ENCODE measurements around the gene RIBC2.
A peak's percentile ranks its signal among the peaks of the same experiment; 100 is the strongest.

GRCh38 chr22:45435544-45436139 lies 22.1 kb downstream of the RIBC2 start:
- TF ChIP-seq, protein P1, sequence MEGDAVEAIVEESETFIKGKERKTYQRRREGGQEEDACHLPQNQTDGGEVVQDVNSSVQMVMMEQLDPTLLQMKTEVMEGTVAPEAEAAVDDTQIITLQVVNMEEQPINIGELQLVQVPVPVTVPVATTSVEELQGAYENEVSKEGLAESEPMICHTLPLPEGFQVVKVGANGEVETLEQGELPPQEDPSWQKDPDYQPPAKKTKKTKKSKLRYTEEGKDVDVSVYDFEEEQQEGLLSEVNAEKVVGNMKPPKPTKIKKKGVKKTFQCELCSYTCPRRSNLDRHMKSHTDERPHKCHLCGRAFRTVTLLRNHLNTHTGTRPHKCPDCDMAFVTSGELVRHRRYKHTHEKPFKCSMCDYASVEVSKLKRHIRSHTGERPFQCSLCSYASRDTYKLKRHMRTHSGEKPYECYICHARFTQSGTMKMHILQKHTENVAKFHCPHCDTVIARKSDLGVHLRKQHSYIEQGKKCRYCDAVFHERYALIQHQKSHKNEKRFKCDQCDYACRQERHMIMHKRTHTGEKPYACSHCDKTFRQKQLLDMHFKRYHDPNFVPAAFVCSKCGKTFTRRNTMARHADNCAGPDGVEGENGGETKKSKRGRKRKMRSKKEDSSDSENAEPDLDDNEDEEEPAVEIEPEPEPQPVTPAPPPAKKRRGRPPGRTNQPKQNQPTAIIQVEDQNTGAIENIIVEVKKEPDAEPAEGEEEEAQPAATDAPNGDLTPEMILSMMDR (IDR thresholded peaks at IDR 0.05): peak; percentile 96 to 99 (median 99)
- TF ChIP-seq POLR2AphosphoS5 (IDR thresholded peaks at IDR 0.05): peak; percentile 61 to 74 (median 74)
- TF ChIP-seq POLR2A (IDR thresholded peaks at IDR 0.05): no peak

Data from breast epithelium (tissue), 3 donors.